Measurements from ENCODE around the gene APH1B. TPM values are rescaled to one million over a fixed set of nuclear protein-coding genes. Genes with fewer than 3 reads are reported as not detected.

Gene APH1B
- total RNA-seq, 4 donors from 2014 or later = 8.1 to 18.7 (median 11.5) TPM

- H3K4me1 ChIP-seq = peaks cover 0 to 8% (median 0%) of the 10 kb centered on the region in 3 donors
- no peak for TF ChIP-seq POLR2A (IDR thresholded peaks at IDR 0.05)
- no peak for TF ChIP-seq POLR2AphosphoS5 (IDR thresholded peaks at IDR 0.05)
- TF ChIP-seq EP300 (IDR thresholded peaks at IDR 0.05) = no peak
- TF ChIP-seq CTCF (IDR thresholded peaks at IDR 0.05) = no peak
- no peak for ATAC-seq
- no peaks in the 10 kb centered on the region for H3K27me3 ChIP-seq
- no peak overlapping the region for H3K27ac ChIP-seq
- H3K9me3 ChIP-seq = no peaks in the 10 kb centered on the region
- 90 to 100% methylated on average over 1 to 3 of the region's 3 CpGs for WGBS, 2 donors (ENCODE audit: low coverage in 1 of 2)
- peaks cover 0 to 61% of the 10 kb centered on the region in 2 donors for H3K36me3 ChIP-seq
- no peak overlapping the region for H3K4me3 ChIP-seq
Measured at GRCh38 chr15:63294359-63294758, 17.0 kb downstream of the APH1B start.

- H3K27me3 ChIP-seq = no peaks in the 10 kb centered on the region
- ATAC-seq = no peak
- TF ChIP-seq CTCF (IDR thresholded peaks at IDR 0.05) = no peak
- no peak for TF ChIP-seq EP300 (IDR thresholded peaks at IDR 0.05)
- no peak for TF ChIP-seq POLR2A (IDR thresholded peaks at IDR 0.05)
- TF ChIP-seq POLR2AphosphoS5 (IDR thresholded peaks at IDR 0.05) = no peak
- no peak overlapping the region for H3K4me3 ChIP-seq
- no peaks in the 10 kb centered on the region for H3K9me3 ChIP-seq
- no peak overlapping the region for H3K27ac ChIP-seq
- peaks cover 0 to 71% of the 10 kb centered on the region in 2 donors for H3K36me3 ChIP-seq
- peaks cover 0 to 8% (median 0%) of the 10 kb centered on the region in 3 donors for H3K4me1 ChIP-seq
Measured at GRCh38 chr15:63295341-63295740, 17.9 kb downstream of the APH1B start.

- ATAC-seq = no peak
- no peaks in the 10 kb centered on the region for H3K9me3 ChIP-seq
- H3K27me3 ChIP-seq = no peaks in the 10 kb centered on the region
- 77 to 92% methylated on average over 3 to 5 of the region's 6 CpGs for WGBS, 2 donors (ENCODE audit: low coverage in 1 of 2)
- no peak overlapping the region for H3K27ac ChIP-seq
- no peak overlapping the region for H3K4me3 ChIP-seq
- H3K4me1 ChIP-seq = peaks cover 0 to 7% (median 0%) of the 10 kb centered on the region in 3 donors
- no peak for TF ChIP-seq POLR2A (IDR thresholded peaks at IDR 0.05)
- no peak for TF ChIP-seq POLR2AphosphoS5 (IDR thresholded peaks at IDR 0.05)
- no peak for TF ChIP-seq EP300 (IDR thresholded peaks at IDR 0.05)
- no peak for TF ChIP-seq CTCF (IDR thresholded peaks at IDR 0.05)
- peaks cover 0 to 75% of the 10 kb centered on the region in 2 donors for H3K36me3 ChIP-seq
Measured at GRCh38 chr15:63296195-63296594, 18.8 kb downstream of the APH1B start.

- no peaks in the 10 kb centered on the region for H3K27me3 ChIP-seq
- no peak overlapping the region for H3K27ac ChIP-seq
- ATAC-seq = no peak
- WGBS, 2 donors (ENCODE audit: low coverage in 1 of 2) = 88 to 91% methylated on average over 6 to 7 of the region's 7 CpGs
- no peak overlapping the region for H3K4me3 ChIP-seq
- no peaks in the 10 kb centered on the region for H3K9me3 ChIP-seq
- TF ChIP-seq CTCF (IDR thresholded peaks at IDR 0.05) = no peak
- no peak for TF ChIP-seq POLR2AphosphoS5 (IDR thresholded peaks at IDR 0.05)
- TF ChIP-seq POLR2A (IDR thresholded peaks at IDR 0.05) = no peak
- TF ChIP-seq EP300 (IDR thresholded peaks at IDR 0.05) = no peak
- no peaks in the 10 kb centered on the region for H3K4me1 ChIP-seq
- H3K36me3 ChIP-seq = peaks cover 0 to 92% of the 10 kb centered on the region in 2 donors
Measured at GRCh38 chr15:63299943-63300575, 22.7 kb downstream of the APH1B start.

- no peak for ATAC-seq
- no peak overlapping the region for H3K4me3 ChIP-seq
- peaks cover 0 to 92% of the 10 kb centered on the region in 2 donors for H3K36me3 ChIP-seq
- TF ChIP-seq POLR2A (IDR thresholded peaks at IDR 0.05) = no peak
- no peak for TF ChIP-seq EP300 (IDR thresholded peaks at IDR 0.05)
- H3K4me1 ChIP-seq = no peaks in the 10 kb centered on the region
- WGBS, 2 donors (ENCODE audit: low coverage in 1 of 2) = 71% methylated on average over 1 of the region's 1 CpG; no CpG with 5 or more reads in 1 of the 2 donors
- H3K27me3 ChIP-seq = no peaks in the 10 kb centered on the region
- no peaks in the 10 kb centered on the region for H3K9me3 ChIP-seq
- no peak overlapping the region for H3K27ac ChIP-seq
Measured at GRCh38 chr15:63301088-63301487, 23.7 kb downstream of the APH1B start.

Data from gastroesophageal sphincter (tissue), 4 donors.